DMS53 treated with DMSO at 0.1 percent for 48 hours (cell line): ENCODE measurements around the gene GRIK5.
"Not testable (repeated sequence)": the region's sequence is repeated elsewhere in the genome, so short reads cannot be mapped to it uniquely, and the experiment has no call there.

Experiments
- DNase-seq: peaks from one replicate; lab custom pipeline; 2025; ENCODE audit not compliant: unreplicated experiment; lab: John Stamatoyannopoulos, UW

The GRIK5 gene

GRCh38 chr19:42023121-42023942 lies 46.7 kb downstream of the GRIK5 start:
- DNase-seq = peak; percentile 43

DNA sequence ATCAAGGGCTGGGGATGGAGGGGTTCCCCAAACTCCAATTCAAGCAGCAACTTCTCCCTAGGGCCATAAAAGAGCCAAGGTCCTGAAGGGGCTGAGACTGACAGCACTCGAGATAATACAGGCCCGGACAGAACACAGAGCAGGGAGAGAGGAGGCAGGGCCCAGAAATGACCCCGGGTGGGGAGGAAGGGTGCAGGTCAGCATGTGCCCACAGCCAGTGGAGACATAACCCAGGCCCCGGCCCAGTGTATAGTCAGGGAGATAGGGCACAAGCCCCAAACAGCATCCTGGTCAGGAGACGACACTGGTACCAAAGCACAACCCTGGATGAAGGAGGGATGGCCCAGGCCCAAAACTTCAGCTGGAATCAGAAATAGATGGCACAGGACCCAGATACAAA lies 47.4 kb downstream of the GRIK5 start:
- no peak for DNase-seq

- no peak for DNase-seq
Measured at GRCh38 chr19:42021185-42021584, 48.8 kb downstream of the GRIK5 start.

- no peak for DNase-seq
Measured at GRCh38 chr19:42018503-42019193, 51.4 kb downstream of the GRIK5 start.

GRCh38 chr19:42017040-42017439 lies 53.0 kb downstream of the GRIK5 start:
- no peak for DNase-seq

DNA sequence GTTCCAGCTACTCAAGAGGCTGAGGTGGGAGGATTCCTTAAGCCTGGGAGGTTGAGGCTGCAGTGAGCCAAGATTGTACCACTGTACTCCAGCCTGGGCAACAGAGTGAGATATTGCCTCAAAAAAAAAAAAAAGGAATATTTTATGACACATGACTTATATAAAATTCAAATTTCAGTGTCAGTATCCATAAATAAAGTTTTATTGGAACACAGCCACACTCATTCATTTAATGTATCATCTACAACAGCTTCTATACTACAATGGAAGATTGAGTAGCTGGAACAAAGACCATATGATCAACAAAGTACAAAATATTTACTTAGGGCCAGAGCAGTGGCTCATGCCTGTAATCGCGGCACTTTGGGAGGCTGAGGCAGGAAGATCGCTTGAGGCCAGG lies 57.3 kb downstream of the GRIK5 start:
- not testable (repeated sequence) for DNase-seq

GRCh38 chr19:42010245-42011126 lies 59.5 kb downstream of the GRIK5 start:
- DNase-seq = no peak

DNA sequence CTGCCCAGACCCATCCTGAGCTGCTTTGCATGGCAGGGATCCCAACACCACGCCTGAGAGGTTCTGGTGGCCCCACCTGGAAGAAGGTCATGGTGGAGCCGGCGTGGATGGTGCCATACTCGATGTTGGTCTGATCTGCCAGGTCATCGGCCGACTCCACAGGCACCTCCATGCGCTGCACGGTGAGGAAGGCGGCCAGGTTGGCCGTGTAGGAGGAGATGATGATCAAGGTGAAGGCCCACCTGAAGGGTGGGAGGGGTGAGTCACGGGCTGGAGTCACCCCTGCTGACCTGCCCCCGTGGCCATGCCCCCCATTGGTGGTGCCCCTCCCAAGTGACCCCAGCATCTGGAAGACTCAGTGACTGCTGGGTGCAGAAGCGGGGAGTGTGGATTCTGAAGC lies 63.4 kb downstream of the GRIK5 start:
- no peak for DNase-seq

- DNase-seq = no peak
Measured at GRCh38 chr19:42005504-42005903, 64.5 kb downstream of the GRIK5 start.

GRCh38 chr19:42003506-42004294 lies 66.3 kb downstream of the GRIK5 start:
- DNase-seq = no peak

DNA sequence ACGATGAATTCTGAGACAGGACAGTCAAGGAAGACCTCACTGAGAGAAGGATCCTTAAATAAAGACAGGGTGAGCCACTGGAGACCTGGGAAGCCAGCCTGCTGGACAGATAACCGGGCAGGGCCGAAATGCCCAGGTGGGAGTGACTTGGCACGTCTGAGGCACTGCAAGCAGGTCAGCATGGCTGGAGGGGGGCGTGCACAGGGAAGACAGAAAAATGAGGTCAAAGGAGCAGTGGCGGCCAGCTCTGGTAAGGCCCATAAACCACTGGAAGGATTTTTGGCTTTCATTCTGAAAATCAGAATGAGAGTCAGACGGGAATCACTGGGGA lies 70.2 kb downstream of the GRIK5 start:
- DNase-seq = no peak

GRCh38 chr19:41999071-41999877 lies 70.7 kb downstream of the GRIK5 start:
- no peak for DNase-seq

DNA sequence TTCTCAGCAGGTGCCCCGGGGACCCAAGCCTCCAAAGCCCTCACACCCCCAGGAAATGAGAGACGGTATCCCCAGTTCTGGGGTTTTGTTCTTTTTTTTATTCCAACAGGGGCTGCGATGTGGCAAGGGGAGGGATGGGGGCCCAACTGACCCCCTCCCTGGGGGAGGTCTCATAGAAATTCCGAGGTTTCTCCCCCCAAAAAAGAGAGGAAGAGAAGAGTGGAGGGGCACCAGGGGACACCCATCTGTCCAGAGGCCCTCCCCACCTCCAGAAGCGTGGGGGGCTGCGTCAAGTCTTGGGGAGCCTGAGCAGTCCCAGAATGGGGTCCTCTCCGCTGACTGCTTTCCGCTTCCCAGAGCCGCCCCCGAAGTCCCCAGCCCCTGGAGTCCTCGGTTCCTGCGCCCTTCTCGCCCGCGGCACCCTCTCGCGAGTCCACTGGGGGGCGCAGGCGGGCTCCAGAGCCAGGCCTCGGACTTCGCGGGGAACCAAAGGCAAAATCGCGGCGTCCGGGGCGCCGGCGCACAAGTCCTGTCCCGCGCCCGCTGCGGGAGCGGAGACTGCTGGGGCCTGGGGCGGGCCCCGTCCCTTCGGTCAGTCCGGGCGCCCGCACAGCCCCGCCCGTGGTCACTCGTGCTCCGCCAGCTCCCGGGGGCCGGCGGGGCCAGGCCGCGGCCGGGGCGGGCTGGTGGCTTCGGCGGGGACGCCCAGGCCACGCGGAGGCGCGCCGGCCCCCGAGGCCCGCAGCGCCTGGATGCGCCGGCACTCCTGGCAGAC lies 71.6 kb downstream of the GRIK5 start:
- peak; percentile 62 for DNase-seq

GRCh38 chr19:41997851-41998229 lies 72.2 kb downstream of the GRIK5 start:
- peak; percentile 41 for DNase-seq

- DNase-seq = no peak
Measured at GRCh38 chr19:41997121-41997850, 72.7 kb downstream of the GRIK5 start.

DNA sequence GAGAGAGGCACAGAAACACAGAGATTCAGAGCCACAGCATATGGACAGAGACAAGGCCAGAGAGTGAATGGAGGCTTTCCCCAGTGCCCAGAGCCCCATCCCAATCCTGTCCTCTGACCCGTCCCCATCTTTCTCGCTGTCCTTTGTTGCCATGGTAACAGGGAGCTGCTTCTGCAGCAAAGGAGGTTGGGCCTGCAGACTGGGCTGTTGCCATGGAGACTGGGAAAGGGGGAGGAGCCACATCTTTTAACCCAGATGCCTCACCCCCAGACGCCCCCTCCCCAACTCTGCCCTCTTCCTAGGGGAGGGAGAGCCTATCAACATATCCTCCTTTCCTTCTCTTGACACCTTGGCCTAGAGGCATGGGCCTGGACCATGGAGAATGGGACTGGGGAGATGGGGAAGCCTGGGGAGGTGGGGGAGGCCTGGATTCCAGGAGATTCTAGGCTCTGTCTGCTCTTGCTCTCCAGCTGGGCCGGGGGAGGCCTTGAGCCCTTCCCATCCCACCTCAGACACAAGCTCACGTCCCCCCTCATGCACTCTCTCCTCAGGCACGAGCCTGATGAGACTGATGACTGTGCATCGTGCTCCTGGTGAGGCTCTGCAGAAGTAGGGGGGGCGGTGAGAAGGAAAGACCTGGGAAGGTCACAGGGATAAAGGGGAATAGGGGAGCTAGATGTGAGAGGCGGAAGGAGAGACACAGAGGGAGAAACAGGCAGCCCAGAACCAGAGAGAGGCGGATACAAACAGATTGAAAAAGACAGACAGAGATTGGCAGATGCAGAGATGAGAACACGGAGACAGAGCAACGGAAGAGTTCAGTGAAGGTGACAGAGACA lies 73.8 kb downstream of the GRIK5 start:
- peak; percentile 19 for DNase-seq

GRCh38 chr19:41994994-41995958 lies 74.7 kb downstream of the GRIK5 start:
- DNase-seq = no peak
